H1 (cell line): ENCODE measurements around the gene NXNL2. TPM values are rescaled to one million over a fixed set of nuclear protein-coding genes. Genes with fewer than 3 reads are reported as not detected.

Source experiments
- CTCF ChIA-PET: fragments of 300-600 bp; sonication (Branson Sonifier 250); formaldehyde crosslinking; loops from one replicate; lab custom pipeline; 2021; ENCODE audit not compliant: partially characterized antibody; lab: Charles Lee
- POLR2A ChIA-PET: fragments of 300-600 bp; sonication (Branson Sonifier 250); formaldehyde crosslinking; loops from one replicate; lab custom pipeline; 2021; ENCODE audit warnings: inconsistent platforms; ENCODE audit not compliant: partially characterized antibody; lab: Charles Lee
- DNase-seq, 2 experiments: peaks; one replicate each; pipeline versions ENCODE4 v3.0.0 to v3.0.0-alpha.2; 2010 to 2022; ENCODE audit warnings: low spot score in 2 of 2, low read depth in 1 of 2, mixed read lengths in 1 of 2
- FAIRE-seq: peaks from 2 replicates; lab custom pipeline; 2011; peaks lifted over from hg19 to GRCh38; lab: Jason Lieb, UNC
- H2AFZ ChIP-seq: 2 replicates; pipeline ENCODE4 v1.8.1; 2012; ENCODE audit warnings: low read length, inconsistent platforms
- H2AK5ac ChIP-seq: 2 replicates; pipeline ENCODE4 v1.6.1; 2013; ENCODE audit warnings: low read depth, low read length
- H2BK120ac ChIP-seq: replicated peaks from 2 replicates; pipeline ENCODE3; 2013; ENCODE audit warnings: low read depth, low read length, inconsistent platforms
- H2BK12ac ChIP-seq: 2 replicates; pipeline ENCODE4 v1.6.1; 2013; ENCODE audit warnings: low read depth, low read length
- H2BK15ac ChIP-seq: 2 replicates; pipeline ENCODE4 v1.6.1; 2013; ENCODE audit warnings: low read length
- H2BK20ac ChIP-seq: 2 replicates; pipeline ENCODE4 v1.6.1; 2013; ENCODE audit warnings: low read length
- H2BK5ac ChIP-seq: 2 replicates; pipeline ENCODE4 v1.6.1; 2013; ENCODE audit warnings: low read depth, low read length
- H3K14ac ChIP-seq: 2 replicates; pipeline ENCODE4 v1.6.1; 2013; ENCODE audit warnings: inconsistent platforms; ENCODE audit not compliant: insufficient read length
- H3K18ac ChIP-seq: 2 replicates; pipeline ENCODE4 v1.6.1; 2013; ENCODE audit warnings: low read length; ENCODE audit errors: extremely low read depth
- H3K23ac ChIP-seq: 2 replicates; pipeline ENCODE4 v1.6.1; 2013; ENCODE audit warnings: inconsistent platforms; ENCODE audit not compliant: insufficient read length
- H3K23me2 ChIP-seq: 2 replicates; pipeline ENCODE4 v1.6.1; 2013; ENCODE audit warnings: low read depth, low read length
- H3K27ac ChIP-seq: 2 replicates; pipeline ENCODE4 v1.6.1; 2011; ENCODE audit warnings: low read depth, low read length, inconsistent platforms
- H3K27me3 ChIP-seq, 4 experiments: replicated peaks in 1 of 4; 1 replicate in 1 of 4; 2 replicates in 3 of 4; pipeline versions ENCODE4 v1.6.1 to v1.8.1; 2011 to 2013; ENCODE audit warnings: low read length in 3 of 4, mild to moderate bottlenecking in 3 of 4, inconsistent platforms in 2 of 4, mixed read lengths in 2 of 4, moderate library complexity in 1 of 4; ENCODE audit not compliant: control insufficient read depth in 3 of 4, insufficient read depth in 3 of 4; ENCODE audit errors: extremely low read depth in 1 of 4
- H3K36me3 ChIP-seq, 4 experiments: 2 replicates each; pipeline versions ENCODE4 v1.6.1 to v1.8.1; 2011 to 2013; ENCODE audit warnings: mild to moderate bottlenecking in 4 of 4, low read length in 3 of 4, moderate library complexity in 2 of 4, control low read depth in 1 of 4, inconsistent platforms in 1 of 4; ENCODE audit not compliant: insufficient read depth in 4 of 4, control insufficient read depth in 2 of 4
- H3K4ac ChIP-seq: replicated peaks from 2 replicates; pipeline ENCODE3; 2013; ENCODE audit warnings: low read length, low read depth, mixed read lengths, inconsistent platforms; ENCODE audit not compliant: insufficient read length
- H3K4me1 ChIP-seq, 4 experiments: replicated peaks in 1 of 4; 1 replicate in 1 of 4; 2 replicates in 3 of 4; pipeline versions ENCODE4 v1.6.1 to v1.8.1; 2011 to 2013; ENCODE audit warnings: low read length in 3 of 4, inconsistent platforms in 2 of 4, mixed read lengths in 1 of 4; ENCODE audit not compliant: insufficient read depth in 4 of 4, control insufficient read depth in 3 of 4
- H3K4me2 ChIP-seq, 2 experiments: 2 replicates each; pipeline versions ENCODE4 v1.6.1 to v1.8.1; 2011 to 2013; ENCODE audit warnings: low read depth in 2 of 2, low read length in 2 of 2, control low read depth in 1 of 2, inconsistent platforms in 1 of 2, mild to moderate bottlenecking in 1 of 2; ENCODE audit not compliant: insufficient read depth in 1 of 2
- H3K4me3 ChIP-seq, 4 experiments: fragments of 200-600, 300-600 bp in 1 of 4; sonication (generic), shearing (Covaris generic), sonication (Bioruptor Twin) in 1 of 4; 2 replicates each; pipeline versions ENCODE4 v1.5.1 to v1.8.1; 2011 to 2016; ENCODE audit warnings: low read length in 4 of 4, low read depth in 3 of 4, control low read depth in 2 of 4, inconsistent platforms in 2 of 4, mild to moderate bottlenecking in 2 of 4, mixed read lengths in 1 of 4, moderate library complexity in 1 of 4; ENCODE audit not compliant: insufficient read depth in 2 of 4; ENCODE audit errors: extremely low read depth in 1 of 4
- H3K56ac ChIP-seq: replicated peaks from 2 replicates; pipeline ENCODE3; 2013; ENCODE audit warnings: low read depth, mild to moderate bottlenecking, mixed read lengths, low read length, inconsistent platforms; ENCODE audit not compliant: insufficient read length
- H3K79me1 ChIP-seq: 2 replicates; pipeline ENCODE4 v1.6.1; 2013; ENCODE audit warnings: low read depth, low read length, control low read depth
- H3K79me2 ChIP-seq, 2 experiments: 2 replicates each; pipeline versions ENCODE4 v1.6.1 to v1.8.1; 2012 to 2013; ENCODE audit warnings: low read length in 2 of 2, mild to moderate bottlenecking in 2 of 2, inconsistent platforms in 1 of 2; ENCODE audit not compliant: insufficient read depth in 2 of 2, control insufficient read depth in 1 of 2
- H3K9ac ChIP-seq, 4 experiments: replicated peaks in 1 of 4; 1 replicate in 1 of 4; 2 replicates in 3 of 4; pipeline versions ENCODE4 v1.6.1 to v1.8.1; 2011 to 2013; ENCODE audit warnings: low read depth in 3 of 4, low read length in 3 of 4, control low read depth in 2 of 4, mild to moderate bottlenecking in 2 of 4, moderate library complexity in 2 of 4, inconsistent platforms in 1 of 4; ENCODE audit errors: extremely low read depth in 1 of 4
- H3K9me3 ChIP-seq, 2 experiments: 2 replicates each; pipeline versions ENCODE4 v1.6.1 to v1.8.1; 2012 to 2013; ENCODE audit warnings: mild to moderate bottlenecking in 2 of 2, moderate library complexity in 2 of 2, control low read depth in 1 of 2, inconsistent platforms in 1 of 2, low read depth in 1 of 2, low read length in 1 of 2, mixed read lengths in 1 of 2; ENCODE audit not compliant: insufficient read depth in 2 of 2
- H4K20me1 ChIP-seq, 2 experiments: replicated peaks in 1 of 2; 2 replicates each; pipeline versions ENCODE3 to v1.8.1; 2011 to 2013; ENCODE audit warnings: inconsistent platforms in 2 of 2, low read length in 2 of 2, mild to moderate bottlenecking in 1 of 2; ENCODE audit not compliant: insufficient read depth in 2 of 2, control insufficient read depth in 1 of 2
- H4K5ac ChIP-seq: 2 replicates; pipeline ENCODE4 v1.6.1; 2013; ENCODE audit warnings: low read length, low read depth, mixed read lengths, inconsistent platforms; ENCODE audit not compliant: insufficient read length
- H4K8ac ChIP-seq: 2 replicates; pipeline ENCODE4 v1.8.0; 2013; ENCODE audit warnings: mild to moderate bottlenecking, moderate library complexity, low read length, inconsistent platforms; ENCODE audit not compliant: insufficient read depth; ENCODE audit errors: extremely low read depth
- H4K91ac ChIP-seq: replicated peaks from 2 replicates; pipeline ENCODE3; 2013; ENCODE audit warnings: low read length, mixed read lengths, inconsistent platforms; ENCODE audit not compliant: insufficient read length
- FOSL1 ChIP-seq: IDR thresholded peaks from 2 replicates; pipeline ENCODE4 v1.6.1; 2011; ENCODE audit warnings: mild to moderate bottlenecking, low read depth, low read length, moderate library complexity; ENCODE audit not compliant: insufficient read depth
- JUN ChIP-seq: IDR thresholded peaks from 2 replicates; pipeline ENCODE4 v1.6.1; 2011; ENCODE audit warnings: low read depth, mild to moderate bottlenecking, improper control_type of control experiment, low read length
- NANOG ChIP-seq: IDR thresholded peaks from 2 replicates; pipeline ENCODE4 v1.6.1; 2011; ENCODE audit warnings: low read length, low read depth, mild to moderate bottlenecking, inconsistent platforms; ENCODE audit not compliant: insufficient read depth, poor library complexity, severe bottlenecking
- SP2 ChIP-seq: IDR thresholded peaks from 2 replicates; pipeline ENCODE4 v1.6.1; 2012; ENCODE audit warnings: mild to moderate bottlenecking, low read length, inconsistent platforms
- WGBS, 2 experiments: shearing (Covaris generic) in 1 of 2; methylation state at CpG; one replicate each; pipeline versions ENCODE4 v1.1.6 to v1.1.7; 2013 to 2015; ENCODE audit warnings: low lambda C conversion rate in 2 of 2, mixed read lengths in 2 of 2, inconsistent platforms in 1 of 2, low coverage in 1 of 2, missing lambda C conversion rate in 1 of 2; ENCODE audit not compliant: insufficient replicate concordance in 2 of 2, insufficient coverage in 1 of 2, insufficient read length in 1 of 2; ENCODE audit errors: extremely low coverage in 1 of 2, missing lambda C conversion rate in 1 of 2; 5-methylcytosine and 5-hydroxymethylcytosine counted together
- polyA plus RNA-seq, 7 experiments: library from polyadenylated mRNA; depleted of rRNA in 3 of 7; stranded (reverse) in 5 of 7; unstranded in 2 of 7; fragments of >200 nt in 5 of 7; fragments of 200-250 nt in 2 of 7; gene quantifications; 1 replicate in 5 of 7; 2 replicates in 1 of 7; 4 replicates in 1 of 7; pipeline versions ENCODE4 v1.2.1 to v1.2.3, GENCODE V29; 2011 to 2013; ENCODE audit warnings: missing spikeins in 2 of 7, mixed read lengths in 2 of 7
- total RNA-seq: library from RNA; stranded (reverse); fragmentation: NEBNext Ultra II Directional; extraction: Animal tissue kit (Norgen Biotek cat#: 25700); gene quantifications from 2 replicates; pipeline ENCODE4 v1.2.1, GENCODE V29; 2021

Gene NXNL2
- total and polyA plus RNA-seq, 2 of the 8 experiments (the other 6 are each of a cell fraction or from before 2014, with no cell fraction given) = 1.9 to 2.6 TPM

- Histone ChIP-seq H3K27ac (no peak overlapping the region), H3K36me3 (no peaks in the 10 kb centered on the region), H3K4ac (no peak overlapping the region), H3K18ac (no peak overlapping the region), H2BK20ac (no peak overlapping the region), H3K9ac (no peak overlapping the region), H4K8ac (no peak overlapping the region), H3K4me2 (no peak overlapping the region), H3K79me1 (0 out of 2 replicates have a peak, but pooled peaks cover 9% of the 10 kb centered on the region), H3K79me2 (no peaks in the 10 kb centered on the region), H2AFZ (no peak overlapping the region), H4K5ac (no peak overlapping the region), H3K56ac (no peak overlapping the region), H3K14ac (no peak overlapping the region), H3K23me2 (peaks cover 8% of the 10 kb centered on the region; the same call in 1 of the 2 replicates), H3K4me1 (peaks cover 0 to 4% (median 1%) of the 10 kb centered on the region in 4 experiments; a peak in 2 of 7 replicates), H4K20me1 (peaks cover 2 to 7% of the 10 kb centered on the region in 2 experiments), H2BK15ac (no peak overlapping the region), H2BK120ac (no peak overlapping the region), H4K91ac (no peak overlapping the region), H2AK5ac (no peak overlapping the region), H3K4me3 (no peak overlapping the region), H2BK12ac (no peak overlapping the region), H2BK5ac (no peak overlapping the region), H3K23ac (no peak overlapping the region), H3K27me3 (peaks cover 0 to 12% (median 10%) of the 10 kb centered on the region in 4 experiments; a peak in 4 of 7 replicates), H3K9me3 (no peaks in the 10 kb centered on the region)
- POLR2A ChIA-PET = no interaction called here
- WGBS, 2 experiments = 88% methylated on average over 6 of the region's 6 CpGs; no CpG with 5 or more reads in 1 of the 2 experiments
- CTCF ChIA-PET = interaction anchor here (1.7 kb wide), 1 partner anchor 40 kb away, joined by 3 read pairs; no protein-coding TSS in a partner anchor
- FAIRE-seq (no peak), DNase-seq (no peak)
- TF ChIP-seq NANOG (no peak), FOSL1 (no peak), JUN (no peak), SP2 (no peak)
Observed at GRCh38 chr9:88539246-88539645, 4.3 kb downstream of the NXNL2 start.
